ENCODE results near the gene CEP112.

Gene CEP112

GRCh38 chr17:65926599-65926998, 265.3 kb downstream of the CEP112 start:
- no peak for DNase-seq (ENCODE audit: low read depth)

- DNase-seq (ENCODE audit: low read depth) = no peak
These were observed 266.2 kb downstream of the CEP112 start for GRCh38 chr17:65925606-65926307.

GRCh38 chr17:65920996-65921395, 270.9 kb downstream of the CEP112 start:
- DNase-seq (ENCODE audit: low read depth) = no peak

- DNase-seq (ENCODE audit: low read depth) = no peak
These were observed 273.0 kb downstream of the CEP112 start for GRCh38 chr17:65918916-65919315.

GRCh38 chr17:65918500-65918899, 273.4 kb downstream of the CEP112 start:
- DNase-seq (ENCODE audit: low read depth) = no peak

GRCh38 chr17:65917560-65917959, 274.4 kb downstream of the CEP112 start:
- no peak for DNase-seq (ENCODE audit: low read depth)

- no peak for DNase-seq (ENCODE audit: low read depth)
These were observed 275.5 kb downstream of the CEP112 start for GRCh38 chr17:65916425-65916824.

- DNase-seq (ENCODE audit: low read depth) = no peak
These were observed 277.1 kb downstream of the CEP112 start for GRCh38 chr17:65914784-65915342.

- DNase-seq (ENCODE audit: low read depth) = no peak
These were observed 278.5 kb downstream of the CEP112 start for GRCh38 chr17:65913326-65913850.

GRCh38 chr17:65910836-65911235, 281.1 kb downstream of the CEP112 start:
- no peak for DNase-seq (ENCODE audit: low read depth)

- no peak for DNase-seq (ENCODE audit: low read depth)
These were observed 289.0 kb downstream of the CEP112 start for GRCh38 chr17:65902831-65903522.

GRCh38 chr17:65902155-65902554, 289.8 kb downstream of the CEP112 start:
- no peak for DNase-seq (ENCODE audit: low read depth)

- no peak for DNase-seq (ENCODE audit: low read depth)
These were observed 290.5 kb downstream of the CEP112 start for GRCh38 chr17:65901394-65901793.

GRCh38 chr17:65900216-65900615, 291.7 kb downstream of the CEP112 start:
- no peak for DNase-seq (ENCODE audit: low read depth)

GRCh38 chr17:65898651-65899050, 293.3 kb downstream of the CEP112 start:
- DNase-seq (ENCODE audit: low read depth) = no peak

GRCh38 chr17:65896889-65897288, 295.0 kb downstream of the CEP112 start:
- DNase-seq (ENCODE audit: low read depth) = no peak

GRCh38 chr17:65895969-65896368, 296.0 kb downstream of the CEP112 start:
- DNase-seq (ENCODE audit: low read depth) = no peak

- DNase-seq (ENCODE audit: low read depth) = no peak
These were observed 298.1 kb downstream of the CEP112 start for GRCh38 chr17:65893692-65894279.

GRCh38 chr17:65892912-65893377, 299.0 kb downstream of the CEP112 start:
- DNase-seq (ENCODE audit: low read depth) = no peak

GRCh38 chr17:65891231-65891735, 300.6 kb downstream of the CEP112 start:
- no peak for DNase-seq (ENCODE audit: low read depth)

GRCh38 chr17:65888649-65889048, 303.3 kb downstream of the CEP112 start:
- DNase-seq (ENCODE audit: low read depth) = no peak

All from stimulated activated CD8-positive, alpha-beta memory T cell treated with anti-CD3 and anti-CD28 coated beads, Interleukin-12 subunit alpha, Interleukin-12 subunit beta, amount 100 ng/mL, for 1 hour (primary cell).